PFSK-1 (cell line): ENCODE data around the gene LYL1.

Experiments used
- SIN3A ChIP-seq: IDR thresholded peaks from 2 replicates; pipeline ENCODE4 v1.6.1; 2012; ENCODE audit warnings: mild to moderate bottlenecking, low read length, moderate library complexity, borderline replicate concordance; ENCODE audit not compliant: insufficient read depth
- TAF1 ChIP-seq: IDR thresholded peaks from 2 replicates; pipeline ENCODE4 v1.6.1; 2012; ENCODE audit warnings: low read length, control low read depth, borderline replicate concordance; ENCODE audit not compliant: insufficient read depth
- TF ChIP-seq, protein P1 (sequence below), 2 experiments: IDR thresholded peaks; 2 replicates each; pipeline versions ENCODE4 v1.6.1 to v1.8.0; 2011 to 2012; ENCODE audit warnings: low read depth in 2 of 2, low read length in 2 of 2, control low read depth in 1 of 2, inconsistent platforms in 1 of 2, mild to moderate bottlenecking in 1 of 2, moderate library complexity in 1 of 2; ENCODE audit not compliant: insufficient read depth in 1 of 2

DNA sequence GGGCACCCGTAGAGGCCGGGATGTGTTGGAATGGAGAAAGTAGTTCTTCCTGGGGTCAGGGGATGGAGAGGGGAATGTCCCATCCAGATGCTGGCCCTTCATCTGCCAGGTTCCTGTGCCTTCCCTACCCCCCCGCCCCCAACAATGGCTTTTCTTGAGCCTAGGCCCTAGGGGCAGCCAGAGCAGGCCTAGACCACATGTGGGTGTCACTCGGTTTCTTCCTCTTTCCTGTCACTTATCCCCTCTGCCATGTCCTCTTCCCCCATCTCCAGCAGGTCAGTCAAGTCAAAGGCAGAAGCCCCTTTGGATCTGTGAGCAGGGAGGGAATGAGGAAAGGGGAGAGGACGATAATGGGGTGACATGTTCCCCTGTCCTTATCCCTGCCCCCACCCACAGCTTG lies 36.4 kb downstream of the LYL1 start:
- TF ChIP-seq, protein P1, sequence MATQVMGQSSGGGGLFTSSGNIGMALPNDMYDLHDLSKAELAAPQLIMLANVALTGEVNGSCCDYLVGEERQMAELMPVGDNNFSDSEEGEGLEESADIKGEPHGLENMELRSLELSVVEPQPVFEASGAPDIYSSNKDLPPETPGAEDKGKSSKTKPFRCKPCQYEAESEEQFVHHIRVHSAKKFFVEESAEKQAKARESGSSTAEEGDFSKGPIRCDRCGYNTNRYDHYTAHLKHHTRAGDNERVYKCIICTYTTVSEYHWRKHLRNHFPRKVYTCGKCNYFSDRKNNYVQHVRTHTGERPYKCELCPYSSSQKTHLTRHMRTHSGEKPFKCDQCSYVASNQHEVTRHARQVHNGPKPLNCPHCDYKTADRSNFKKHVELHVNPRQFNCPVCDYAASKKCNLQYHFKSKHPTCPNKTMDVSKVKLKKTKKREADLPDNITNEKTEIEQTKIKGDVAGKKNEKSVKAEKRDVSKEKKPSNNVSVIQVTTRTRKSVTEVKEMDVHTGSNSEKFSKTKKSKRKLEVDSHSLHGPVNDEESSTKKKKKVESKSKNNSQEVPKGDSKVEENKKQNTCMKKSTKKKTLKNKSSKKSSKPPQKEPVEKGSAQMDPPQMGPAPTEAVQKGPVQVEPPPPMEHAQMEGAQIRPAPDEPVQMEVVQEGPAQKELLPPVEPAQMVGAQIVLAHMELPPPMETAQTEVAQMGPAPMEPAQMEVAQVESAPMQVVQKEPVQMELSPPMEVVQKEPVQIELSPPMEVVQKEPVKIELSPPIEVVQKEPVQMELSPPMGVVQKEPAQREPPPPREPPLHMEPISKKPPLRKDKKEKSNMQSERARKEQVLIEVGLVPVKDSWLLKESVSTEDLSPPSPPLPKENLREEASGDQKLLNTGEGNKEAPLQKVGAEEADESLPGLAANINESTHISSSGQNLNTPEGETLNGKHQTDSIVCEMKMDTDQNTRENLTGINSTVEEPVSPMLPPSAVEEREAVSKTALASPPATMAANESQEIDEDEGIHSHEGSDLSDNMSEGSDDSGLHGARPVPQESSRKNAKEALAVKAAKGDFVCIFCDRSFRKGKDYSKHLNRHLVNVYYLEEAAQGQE (IDR thresholded peaks at IDR 0.05; ENCODE audit: insufficient read depth in 1 of 2, low read depth in 2 of 2, low read length in 2 of 2): no peak
- no peak for TF ChIP-seq SIN3A
- TF ChIP-seq TAF1: no peak
